PC-9 (cell line): ENCODE results near the gene ALG10B.
"Not testable (repeated sequence)": the region's sequence is repeated elsewhere in the genome, so short reads cannot be mapped to it uniquely, and the experiment has no call there.

Experiments used
- CTCF ChIP-seq: fragments of 200-600 bp; sonication (generic); conservative IDR thresholded peaks from 2 replicates; pipeline ENCODE4 v1.6.1; 2017; ENCODE audit warnings: mixed run types, antibody characterized with exemption, mild to moderate bottlenecking, moderate library complexity
- EZH2 ChIP-seq: fragments of 200-600 bp; sonication (generic); IDR thresholded peaks from 2 replicates; pipeline ENCODE4 v1.8.0; 2017; ENCODE audit warnings: antibody characterized with exemption, low read depth

GRCh38 chr12:38351175-38351508 is 34.6 kb downstream of the ALG10B start:
- not testable (repeated sequence) for TF ChIP-seq CTCF, EZH2
